Stimulated activated CD4-positive, alpha-beta T cell treated with anti-CD3 and anti-CD28 coated beads, Interleukin-2, amount 100 ng/mL, for 24 hours (primary cell): Measurements from ENCODE around the gene NPPA.
"Not testable (repeated sequence)": the region's sequence is repeated elsewhere in the genome, so short reads cannot be mapped to it uniquely, and the experiment has no call there.

Experiments
- DNase-seq, 2 donors: peaks; one replicate each; pipeline ENCODE4 v3.0.0-alpha.2; 2020

NPPA gene

DNA sequence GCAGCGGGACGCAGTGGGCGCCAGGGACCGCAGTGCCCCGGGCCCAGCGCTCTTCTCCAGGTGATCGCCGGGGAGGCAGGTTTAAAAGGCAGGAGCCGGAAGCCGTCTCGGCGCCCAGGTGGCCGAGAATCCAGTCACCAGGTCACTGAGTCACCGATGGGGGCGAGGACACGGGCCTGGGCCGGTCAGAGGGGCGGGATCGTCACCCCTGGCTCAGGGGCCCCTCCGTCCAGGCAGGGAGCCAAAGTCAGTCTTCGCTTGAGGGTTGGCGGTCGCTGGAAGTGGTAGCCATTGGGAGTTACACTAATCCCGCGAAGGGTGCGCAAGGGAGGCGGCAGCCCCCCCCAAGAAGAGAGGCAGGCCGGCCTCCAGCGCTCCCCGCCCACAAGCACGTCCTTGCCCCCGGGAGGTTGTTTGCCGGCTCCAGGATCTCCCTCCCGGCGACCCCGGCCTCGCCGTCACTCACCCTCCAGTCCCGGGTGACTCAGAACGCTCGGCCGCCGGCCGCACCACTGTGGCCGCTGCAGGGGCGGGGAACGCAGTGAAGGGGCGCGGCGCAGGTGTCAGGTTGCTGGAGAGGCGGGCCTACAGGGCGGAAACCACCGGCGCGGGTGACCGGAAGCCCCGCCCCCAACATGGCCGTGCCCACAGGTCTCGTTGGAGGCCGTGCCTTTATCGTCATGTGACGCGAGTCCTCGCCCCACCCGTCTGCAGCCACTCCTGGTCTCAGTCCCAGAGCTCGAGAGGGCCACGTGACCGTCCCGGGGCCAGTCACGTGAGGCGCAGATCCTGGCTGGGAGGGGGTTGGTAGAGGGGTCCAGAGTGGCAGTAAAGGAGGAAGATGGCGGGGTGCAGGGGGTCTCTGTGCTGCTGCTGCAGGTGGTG lies 41.9 kb downstream of the NPPA start, which contains the start of the genes CLCN6 and MTHFR:
TSS of gene CLCN6 (plus strand) at position 770 of the 885 bp plus-strand sequence. CDS start at position 842, 72 bp downstream.
TSS of gene MTHFR (minus strand) at position 543 of the 885 bp plus-strand sequence. CDS start 2,848 bp downstream, outside the sequence.
- DNase-seq: peak; percentile 99

DNA sequence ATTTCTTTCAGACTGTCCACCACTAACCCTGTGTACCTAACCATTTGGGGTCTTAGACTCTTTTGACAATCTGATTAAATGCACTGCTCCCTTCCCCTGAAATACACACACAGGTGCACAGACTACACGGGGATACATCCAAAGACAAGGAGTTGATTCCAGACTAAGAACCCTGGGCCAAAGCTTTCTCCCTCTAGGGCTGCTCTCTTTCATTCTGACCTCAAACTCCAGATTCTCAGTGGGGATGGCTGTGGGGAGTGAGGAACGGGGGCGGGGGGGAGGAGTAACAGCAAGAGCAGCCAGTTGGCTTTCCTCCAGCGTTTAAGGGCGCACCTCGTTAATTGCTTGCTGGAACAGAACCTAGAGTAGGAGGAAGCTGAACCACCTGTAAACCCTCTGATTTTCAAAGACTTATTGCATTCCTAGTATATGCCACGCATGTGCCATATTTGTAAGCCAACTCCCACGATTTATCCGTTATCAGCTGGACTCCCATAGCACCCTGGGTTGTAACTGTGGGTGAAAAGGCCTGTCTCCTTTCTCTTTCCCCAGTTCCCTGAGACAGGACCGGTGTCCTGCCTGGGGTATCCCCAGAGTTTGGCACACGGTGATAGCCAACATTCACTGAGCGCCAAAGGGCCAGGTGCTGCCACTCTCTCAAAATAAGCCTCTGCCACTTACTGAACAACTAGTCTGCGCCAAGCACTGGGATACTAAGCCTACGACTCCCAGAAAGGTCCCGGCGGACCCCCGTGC lies 42.7 kb downstream of the NPPA start:
- peak; percentile 40 to 49 for DNase-seq

DNA sequence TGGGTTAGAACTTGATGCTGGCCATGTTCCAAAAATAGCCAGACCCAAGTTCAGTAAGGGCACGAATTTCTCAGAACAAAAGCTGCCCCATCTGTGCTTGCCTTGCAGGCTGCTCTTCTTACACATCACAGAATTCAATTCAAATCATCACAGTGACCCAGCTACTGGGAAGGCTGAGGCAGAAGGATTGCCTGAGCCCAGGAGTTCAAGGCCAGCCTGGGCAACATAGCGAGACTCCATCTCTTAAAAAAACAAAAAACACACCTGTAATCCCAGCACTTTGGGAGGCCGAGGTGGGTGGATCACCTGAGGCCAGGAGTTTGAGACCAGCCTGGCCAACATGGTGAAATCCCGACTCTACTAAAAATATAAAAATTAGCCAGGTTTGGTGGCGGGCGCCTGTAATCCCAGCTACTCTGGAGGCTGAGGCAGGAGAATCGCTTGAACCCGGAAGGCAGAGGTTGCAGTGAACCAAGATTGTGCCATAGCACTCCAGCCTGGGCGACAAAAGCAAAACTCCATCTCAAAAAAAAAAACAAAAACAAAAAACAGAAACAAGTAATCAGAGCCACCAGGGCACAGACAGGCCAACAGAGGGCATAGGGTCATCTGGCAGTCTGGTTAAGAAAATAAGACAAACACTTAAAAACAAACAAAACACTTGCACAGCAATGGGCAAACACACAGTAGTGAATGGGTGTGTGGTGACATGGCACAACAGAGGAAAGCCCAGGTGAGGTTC lies 43.5 kb downstream of the NPPA start:
- DNase-seq: not testable (repeated sequence)

DNA sequence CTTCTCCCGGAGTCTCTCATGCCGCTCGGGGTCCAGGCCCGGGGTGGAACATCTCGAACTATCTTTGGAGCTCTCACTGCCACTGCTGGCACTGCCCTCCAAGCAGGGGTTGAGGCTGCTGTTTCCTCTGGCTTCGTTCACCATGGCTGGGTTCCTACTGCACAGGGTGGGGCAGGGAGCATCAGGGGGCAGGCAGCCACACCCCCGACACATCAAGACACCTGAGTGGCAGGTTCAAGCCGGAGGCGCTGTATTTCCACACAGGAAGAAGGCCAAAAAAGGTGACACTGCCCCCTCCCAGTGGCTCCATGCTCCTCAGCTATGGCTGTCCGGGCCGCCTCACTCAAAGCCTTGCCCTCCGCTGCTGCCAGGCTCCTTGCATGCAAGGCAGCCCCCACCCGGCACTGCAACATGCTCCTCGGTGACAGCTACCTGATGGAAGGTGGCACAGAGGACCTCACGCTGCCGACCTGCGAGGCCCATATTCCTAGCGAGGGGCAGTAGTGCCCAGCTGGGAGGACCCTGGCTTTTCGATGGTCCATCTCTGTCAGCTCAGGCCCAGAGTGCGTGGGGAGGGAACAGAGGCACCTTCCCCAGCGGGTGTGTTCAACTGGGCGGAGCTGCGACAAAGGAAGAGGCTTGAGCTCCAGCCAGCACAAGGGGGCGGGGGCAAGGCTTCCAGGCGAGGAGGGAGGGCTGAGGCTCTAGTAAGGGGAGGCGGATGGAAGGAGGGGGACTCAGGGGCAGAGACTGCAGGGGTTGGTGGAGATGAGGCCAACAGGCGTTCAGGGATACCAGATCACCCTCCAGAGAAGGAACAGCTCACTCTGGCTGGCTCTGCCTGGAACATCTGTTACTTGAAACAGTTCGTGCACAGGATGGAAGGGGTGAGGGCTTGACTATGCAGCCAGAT lies 44.4 kb downstream of the NPPA start:
- DNase-seq: peak; percentile 66 to 79

DNA sequence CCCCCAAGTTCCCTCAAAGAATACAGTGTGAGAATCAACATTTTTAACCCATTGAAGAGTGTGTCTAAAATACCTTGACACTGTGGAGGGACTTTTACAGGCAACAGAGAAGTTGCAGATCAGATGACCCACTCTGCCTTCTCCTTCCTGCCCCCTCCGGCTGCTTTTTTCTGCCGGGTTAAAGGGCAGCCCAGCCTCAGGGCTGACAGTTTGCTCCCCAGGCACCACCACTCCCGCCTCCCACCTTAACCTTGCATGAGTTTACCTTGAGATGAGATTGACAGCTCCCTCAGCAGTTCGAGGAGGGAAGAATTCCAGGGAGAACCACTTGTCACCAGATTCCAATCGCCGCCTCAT lies 45.0 kb downstream of the NPPA start:
- no peak for DNase-seq

DNA sequence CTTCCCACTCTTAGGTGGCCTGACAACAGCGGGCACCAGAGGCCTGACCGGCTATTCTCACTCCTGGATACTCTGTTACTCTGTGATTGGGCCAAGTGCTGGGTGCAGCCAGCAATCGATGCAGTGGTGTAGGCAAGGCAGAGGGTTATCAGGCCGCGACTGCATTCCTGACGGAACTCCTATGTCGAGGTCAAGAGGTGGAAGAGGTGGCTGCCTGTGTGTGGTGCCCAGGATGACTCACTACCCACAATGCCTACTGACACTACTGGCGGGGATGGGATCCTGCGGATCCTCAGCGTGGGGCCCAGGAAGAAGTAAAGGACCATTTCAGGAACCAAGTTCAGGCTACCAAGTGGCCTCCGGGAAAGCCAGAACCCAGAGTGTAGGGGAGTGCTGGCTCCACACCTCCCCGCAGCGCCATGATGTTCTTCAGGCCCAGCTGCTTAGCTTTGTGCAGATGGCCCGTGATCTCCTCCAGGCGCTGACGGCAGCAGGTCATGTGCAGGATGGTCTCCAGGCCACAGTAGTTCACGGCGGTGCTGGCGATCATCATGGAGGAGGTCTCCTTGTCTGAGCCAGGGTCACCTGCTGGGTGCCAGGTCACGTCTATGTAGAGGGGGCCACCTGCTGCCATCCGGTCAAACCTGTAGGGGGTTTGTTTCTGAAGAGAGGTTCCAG lies 46.7 kb downstream of the NPPA start:
- DNase-seq: no peak

DNA sequence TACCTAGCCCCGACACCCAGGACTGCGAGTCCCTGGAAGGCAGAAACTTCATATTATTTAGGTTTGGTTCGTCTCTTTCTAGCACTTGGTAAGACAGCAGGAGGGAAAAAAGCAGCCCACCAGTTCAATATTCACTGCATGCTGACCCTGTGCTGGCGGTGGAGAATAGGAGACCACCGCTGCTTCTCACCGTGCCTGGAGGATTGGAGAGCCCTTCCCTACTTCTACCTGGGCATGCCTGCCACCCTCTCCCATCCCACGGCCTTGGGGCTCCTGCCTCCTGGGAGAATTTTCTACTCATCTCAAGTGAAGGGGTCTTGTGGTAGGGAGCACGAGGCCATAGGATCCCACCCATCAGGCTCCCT lies 47.2 kb downstream of the NPPA start:
- no peak for DNase-seq

DNA sequence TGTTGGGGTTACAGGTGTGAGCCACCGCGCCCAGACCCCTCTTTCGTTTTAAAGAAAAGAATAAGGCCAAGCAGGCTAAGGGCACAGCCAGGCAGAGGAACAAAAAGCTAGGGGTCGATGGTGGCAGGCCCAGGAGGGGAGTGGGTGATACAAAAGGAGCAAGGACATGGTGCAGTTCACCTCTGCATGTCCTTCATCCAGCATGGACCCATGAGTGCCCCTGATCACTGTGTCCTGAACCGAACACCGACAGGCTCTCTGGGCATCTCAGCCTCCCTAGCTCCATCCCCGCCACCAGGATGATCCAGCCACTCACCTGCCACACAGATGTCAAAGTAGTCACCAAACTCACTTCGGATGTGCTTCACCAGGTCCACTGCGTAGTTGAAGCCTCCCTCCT lies 47.7 kb downstream of the NPPA start:
- DNase-seq: no peak

DNA sequence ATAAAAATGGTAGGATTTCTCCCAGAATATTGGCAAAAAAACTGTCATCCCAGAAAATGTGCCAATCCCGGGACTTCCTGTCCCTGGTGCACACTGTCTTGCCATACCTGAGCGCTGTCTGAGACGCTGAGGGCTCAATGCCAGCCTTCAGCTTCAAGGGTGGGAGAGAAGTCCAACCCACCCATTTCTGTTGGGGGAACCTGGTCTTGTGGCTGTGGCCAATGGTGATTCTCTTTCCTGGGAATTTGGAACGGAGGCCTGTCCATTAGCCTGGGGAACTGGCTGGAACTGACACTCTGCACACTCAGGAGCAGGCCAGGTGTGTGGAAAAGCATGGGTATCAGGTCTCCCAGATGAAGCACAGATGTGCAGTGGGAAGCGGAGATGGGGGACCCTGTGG lies 48.5 kb downstream of the NPPA start:
- DNase-seq: no peak

DNA sequence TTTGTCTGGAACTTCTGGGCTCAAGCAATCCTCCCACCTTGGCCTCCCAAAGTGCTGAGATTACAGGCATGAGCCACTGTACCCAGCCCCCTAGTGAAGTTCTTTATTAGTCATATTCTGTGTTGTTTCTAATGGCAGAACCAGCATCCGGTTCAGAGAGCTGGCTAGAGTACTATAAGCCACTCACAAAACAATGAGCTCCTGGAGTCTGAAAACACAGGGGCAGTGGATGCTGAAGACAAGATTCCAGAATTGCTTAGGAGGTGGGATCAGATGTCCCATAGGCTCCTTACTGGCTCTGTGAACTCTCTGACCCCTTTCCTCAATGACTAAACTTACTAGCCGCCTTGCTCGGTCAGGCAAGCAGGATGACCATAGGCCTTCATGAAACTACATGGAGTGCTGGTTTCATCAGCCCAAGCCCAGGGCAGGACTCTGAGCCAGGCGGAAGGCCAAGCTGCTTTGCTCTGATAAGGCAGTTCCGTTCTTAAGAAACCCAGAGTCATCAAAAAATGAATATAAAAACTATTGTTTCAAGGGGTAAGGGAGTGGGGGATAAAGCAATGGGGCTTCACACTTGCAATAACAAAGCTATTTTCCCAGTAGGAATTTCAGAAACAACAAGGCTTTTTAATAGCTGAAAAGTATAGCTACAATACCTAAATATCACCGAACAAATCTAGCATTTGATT lies 49.9 kb downstream of the NPPA start:
- no peak for DNase-seq

DNA sequence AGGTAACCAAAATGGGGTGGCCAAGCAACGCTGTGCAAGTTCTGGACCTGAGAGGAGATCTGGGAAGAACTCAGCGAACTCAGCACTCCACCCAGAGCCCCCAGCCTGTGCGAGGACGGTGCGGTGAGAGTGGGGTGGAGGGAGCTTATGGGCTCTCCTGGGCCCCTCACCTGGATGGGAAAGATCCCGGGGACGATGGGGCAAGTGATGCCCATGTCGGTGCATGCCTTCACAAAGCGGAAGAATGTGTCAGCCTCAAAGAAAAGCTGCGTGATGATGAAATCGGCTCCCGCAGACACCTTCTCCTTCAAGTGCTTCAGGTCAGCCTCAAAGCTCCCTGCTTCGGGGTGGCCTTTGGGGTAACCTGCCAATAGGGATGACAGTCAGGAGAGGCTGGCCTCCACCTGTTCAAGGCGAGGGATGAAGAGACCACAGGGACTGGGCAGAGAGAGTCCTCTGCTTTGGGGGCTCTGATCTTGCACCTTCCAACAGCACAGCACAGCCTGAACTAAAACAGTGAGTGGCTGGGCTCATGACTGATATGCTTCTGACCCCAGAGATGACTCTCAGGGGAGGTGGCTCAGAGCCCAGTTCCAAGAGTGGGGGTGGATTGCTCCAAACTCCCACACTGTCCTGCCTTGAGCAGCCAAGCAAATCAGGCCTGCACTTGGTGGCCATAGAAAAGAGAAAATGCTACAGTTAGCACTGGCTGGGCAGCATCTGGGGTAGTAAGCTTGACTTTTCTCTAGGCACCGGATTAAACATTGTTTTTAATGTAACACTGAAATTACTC lies 51.4 kb downstream of the NPPA start:
- no peak for DNase-seq
